ENCODE results near the gene ACYP1. TPM values are rescaled to one million over a fixed set of nuclear protein-coding genes. Genes with fewer than 3 reads are reported as not detected.

ACYP1 gene
- total RNA-seq, 1 donor from 2014 or later, result 9.1 TPM

DNA sequence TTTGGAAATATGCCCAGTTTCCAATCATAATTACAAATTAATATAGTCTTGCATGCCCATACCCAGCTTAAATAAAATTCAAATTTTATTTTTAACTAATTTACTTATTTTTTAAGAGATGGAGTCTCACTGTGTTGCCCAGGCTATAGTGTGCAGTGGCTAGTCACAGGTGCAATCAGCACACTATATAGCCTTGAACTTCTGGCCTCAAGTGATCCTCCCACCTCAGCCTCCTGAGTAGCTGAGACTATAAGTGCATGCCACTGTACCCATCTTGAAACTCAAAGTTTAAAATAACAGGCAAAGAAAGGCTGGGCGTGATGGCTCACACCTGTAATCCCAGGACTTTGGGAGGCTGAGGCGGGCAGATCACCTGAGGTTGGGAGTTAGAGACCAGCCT lies 22.9 kb downstream of the ACYP1 start:
- no peak for DNase-seq (ENCODE audit: low spot score)

DNA sequence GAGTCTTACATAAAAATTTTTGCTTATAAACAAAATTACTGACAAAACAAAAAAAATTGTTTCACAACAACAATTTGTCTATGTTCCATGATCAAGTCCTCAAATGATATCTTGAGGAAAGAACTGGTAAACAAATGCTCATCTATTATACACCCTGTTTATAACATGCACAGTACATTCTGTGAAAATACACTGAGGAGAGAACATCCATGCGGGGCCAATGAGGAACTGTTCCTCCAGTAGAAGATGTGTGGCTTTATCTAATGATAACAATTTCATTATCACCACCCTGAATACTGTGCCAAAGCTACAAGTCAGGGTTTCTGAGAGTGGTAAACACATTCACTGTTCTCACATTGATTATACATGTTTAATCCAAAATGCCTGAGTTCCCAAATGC lies 23.3 kb downstream of the ACYP1 start:
- DNase-seq (ENCODE audit: low spot score), result no peak

DNA sequence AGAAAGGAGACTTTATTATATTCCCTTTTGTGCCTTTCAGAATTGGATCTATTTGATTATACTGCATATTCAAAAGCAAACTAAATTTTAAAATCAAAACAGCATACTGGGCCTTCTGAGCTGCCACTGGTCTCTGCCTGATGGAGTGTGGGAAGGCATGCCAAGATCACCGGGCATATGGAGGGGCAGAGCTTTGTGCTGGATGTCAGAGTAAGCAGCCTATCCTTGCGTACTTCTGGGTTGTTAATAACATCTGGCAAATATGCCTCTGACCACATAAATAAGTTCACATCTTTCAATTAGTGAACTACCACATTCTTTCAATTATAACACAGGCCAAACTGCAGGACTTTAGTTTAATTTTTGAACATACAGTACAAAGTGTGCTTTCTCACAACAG lies 30.9 kb downstream of the ACYP1 start:
- DNase-seq (ENCODE audit: low spot score), result no peak

DNA sequence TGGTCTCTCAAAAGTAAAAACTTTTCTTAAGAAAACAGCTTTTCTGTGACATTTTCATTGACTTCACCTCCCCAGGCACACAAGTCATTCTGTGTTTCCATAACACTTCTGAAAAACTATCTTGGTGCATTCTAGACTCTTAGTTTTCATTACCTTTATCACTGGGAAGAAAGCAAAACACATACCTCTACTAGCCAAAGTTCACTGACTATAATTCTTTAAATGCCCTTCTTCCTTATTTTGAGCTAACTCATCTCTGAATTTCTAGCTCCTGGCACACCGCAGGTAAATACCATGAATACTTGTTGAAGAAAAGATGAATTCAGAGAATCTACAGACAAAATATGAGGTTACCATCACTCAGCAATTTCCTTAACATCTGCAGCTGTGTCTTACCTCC lies 33.7 kb downstream of the ACYP1 start:
- DNase-seq (ENCODE audit: low spot score), result no peak

DNA sequence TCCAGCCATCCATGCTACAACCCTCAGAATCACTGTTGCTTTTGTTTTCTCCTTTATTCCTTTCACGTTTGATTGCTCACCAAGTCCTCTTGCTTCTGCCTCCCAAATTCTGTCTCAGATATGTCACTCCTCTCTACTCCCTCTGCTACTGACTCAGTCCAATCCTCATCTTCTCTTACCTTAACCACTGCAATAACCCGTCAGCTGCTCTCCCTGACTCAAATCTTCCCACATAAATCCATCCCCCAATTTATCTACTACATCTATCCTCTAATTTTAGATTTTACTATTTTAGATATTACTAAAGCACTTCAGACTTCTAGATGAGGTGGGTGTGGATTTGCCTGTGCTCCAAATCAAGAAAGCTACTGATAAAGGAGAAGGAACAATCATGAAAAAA lies 37.9 kb downstream of the ACYP1 start:
- no peak for DNase-seq (ENCODE audit: low spot score)

DNA sequence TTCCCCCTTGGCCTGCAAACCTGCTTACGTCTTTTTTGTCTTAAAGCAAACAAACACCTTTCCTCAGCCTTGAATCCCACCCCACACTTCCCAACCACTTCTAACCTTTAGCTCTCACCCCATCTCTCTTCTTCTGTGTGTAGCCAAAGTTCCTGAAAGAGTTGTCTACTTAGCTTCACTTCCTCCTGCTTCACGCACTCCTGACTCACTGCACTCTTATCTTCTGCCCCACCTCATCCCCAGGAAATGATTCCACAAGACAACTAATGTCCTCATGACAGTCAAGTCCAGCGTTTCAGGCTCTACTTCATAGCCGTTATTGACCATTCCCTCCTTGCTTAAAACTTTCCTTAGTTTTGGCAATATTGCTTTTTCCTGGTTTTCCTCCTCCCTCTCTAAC lies 38.7 kb downstream of the ACYP1 start:
- DNase-seq (ENCODE audit: low spot score), result no peak

DNA sequence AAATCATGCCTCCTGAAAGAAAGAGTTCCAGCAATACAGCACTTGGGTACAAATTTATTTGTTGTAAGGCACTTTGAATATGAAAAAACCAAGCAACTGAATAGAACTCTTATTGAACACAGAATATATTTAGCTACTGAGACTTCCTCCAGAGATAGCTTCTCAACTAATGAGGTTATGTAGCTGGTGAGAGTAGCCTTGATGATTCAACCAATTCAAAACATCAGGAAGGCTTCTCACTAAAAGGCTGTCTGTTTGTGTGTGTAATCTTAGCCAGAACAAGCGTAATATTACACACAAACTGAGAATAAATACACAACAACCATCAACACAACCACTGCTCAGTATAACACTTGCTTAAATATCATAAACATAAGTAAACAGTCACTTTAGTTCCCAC lies 40.7 kb downstream of the ACYP1 start:
- DNase-seq (ENCODE audit: low spot score), result no peak

DNA sequence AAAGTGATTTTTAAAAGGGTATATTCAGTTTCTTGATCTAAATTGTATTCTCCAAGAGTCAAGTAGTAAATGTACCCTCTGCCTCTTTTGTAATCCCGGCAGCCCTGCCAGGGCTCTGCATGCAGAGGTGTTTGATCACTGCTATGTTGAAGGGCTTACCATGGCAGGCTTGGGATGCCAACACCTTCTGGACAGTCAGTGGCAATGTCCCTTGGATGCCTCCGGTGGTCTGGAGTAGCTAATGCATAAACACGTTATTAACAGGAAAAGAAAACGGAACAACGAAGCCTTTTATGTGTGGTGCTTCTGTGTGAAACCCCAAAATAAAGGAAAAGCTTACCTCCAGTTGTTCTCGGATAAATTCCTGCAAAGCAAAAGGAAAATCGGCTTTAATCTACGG lies 41.2 kb downstream of the ACYP1 start:
- no peak for DNase-seq (ENCODE audit: low spot score)

DNA sequence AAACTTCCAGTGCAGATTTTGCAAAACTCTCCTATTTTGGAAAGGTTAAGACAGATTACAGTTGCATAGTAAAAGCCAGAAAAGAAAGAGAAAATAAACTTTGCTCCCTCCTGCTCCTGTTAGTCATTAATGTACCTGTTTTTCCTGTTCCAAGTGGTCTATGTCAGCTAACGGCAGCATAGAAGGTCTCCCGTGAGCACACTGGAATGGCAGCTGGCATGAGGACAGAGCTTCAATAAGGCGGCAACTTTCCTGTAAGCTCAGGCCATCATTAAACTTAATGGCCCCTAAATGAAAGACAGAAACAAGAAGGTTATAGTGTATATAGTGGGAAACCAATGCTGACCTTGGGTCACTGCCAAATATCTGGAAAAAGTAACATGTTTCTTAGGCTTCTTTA lies 45.1 kb downstream of the ACYP1 start:
- no peak for DNase-seq (ENCODE audit: low spot score)

DNA sequence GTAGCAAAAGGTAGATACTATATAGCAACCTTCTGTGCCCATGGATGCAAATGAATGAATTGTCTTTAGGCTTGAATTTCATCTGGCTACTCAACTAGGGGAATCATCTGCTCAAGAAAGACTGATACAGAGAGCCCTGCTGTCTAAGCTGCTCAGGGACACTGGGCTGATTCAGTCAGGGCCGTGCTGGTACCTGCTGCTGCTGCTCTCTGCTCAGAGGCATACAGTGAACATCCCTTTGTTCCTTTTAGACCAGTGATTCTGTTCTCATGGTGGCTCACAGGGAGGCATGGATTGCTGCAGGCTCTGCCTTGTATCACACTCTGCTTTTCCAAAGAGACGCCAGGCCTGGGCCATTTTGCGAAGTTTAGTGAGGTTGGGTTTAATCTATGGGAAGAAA lies 47.0 kb downstream of the ACYP1 start:
- no peak for DNase-seq (ENCODE audit: low spot score)

DNA sequence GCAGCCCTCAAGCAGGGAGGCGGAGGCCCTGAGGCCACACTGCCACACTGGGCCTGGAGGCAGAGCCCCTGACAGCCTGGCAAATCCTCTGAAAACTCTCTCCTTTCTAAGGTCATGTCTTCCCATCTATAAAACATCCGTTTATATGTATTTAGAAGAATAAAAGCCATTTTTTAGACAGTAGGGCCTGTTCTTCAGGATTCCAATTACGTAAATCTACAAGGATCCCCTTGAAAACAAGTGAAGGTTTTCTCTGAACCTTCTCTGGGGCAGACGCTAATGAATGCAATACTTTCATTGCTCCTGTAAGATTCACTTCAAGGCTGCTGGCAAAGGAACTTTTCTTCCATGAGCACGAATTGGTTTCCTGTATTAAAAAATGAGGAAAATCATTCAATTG lies 48.3 kb downstream of the ACYP1 start:
- no peak for DNase-seq (ENCODE audit: low spot score)

DNA sequence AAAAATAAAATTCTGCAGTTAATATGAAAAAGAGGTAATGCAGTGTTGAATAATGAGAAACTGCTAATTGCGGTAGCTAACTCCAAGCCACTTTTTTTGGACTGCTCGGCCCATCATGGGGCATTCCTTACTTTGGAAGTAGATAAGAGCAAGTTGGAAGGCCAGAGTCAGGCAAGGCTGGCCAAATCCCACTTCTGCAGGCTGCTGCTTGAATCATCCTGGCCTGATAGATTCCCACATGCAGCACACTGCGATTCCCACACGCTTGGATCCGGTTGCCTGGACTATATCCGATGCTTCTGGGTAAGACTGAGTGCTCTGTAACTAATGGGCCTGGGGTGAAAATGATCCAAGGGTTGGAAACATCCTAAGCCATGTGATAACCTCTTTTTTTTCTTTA lies 50.5 kb downstream of the ACYP1 start:
- no peak for DNase-seq (ENCODE audit: low spot score)

DNA sequence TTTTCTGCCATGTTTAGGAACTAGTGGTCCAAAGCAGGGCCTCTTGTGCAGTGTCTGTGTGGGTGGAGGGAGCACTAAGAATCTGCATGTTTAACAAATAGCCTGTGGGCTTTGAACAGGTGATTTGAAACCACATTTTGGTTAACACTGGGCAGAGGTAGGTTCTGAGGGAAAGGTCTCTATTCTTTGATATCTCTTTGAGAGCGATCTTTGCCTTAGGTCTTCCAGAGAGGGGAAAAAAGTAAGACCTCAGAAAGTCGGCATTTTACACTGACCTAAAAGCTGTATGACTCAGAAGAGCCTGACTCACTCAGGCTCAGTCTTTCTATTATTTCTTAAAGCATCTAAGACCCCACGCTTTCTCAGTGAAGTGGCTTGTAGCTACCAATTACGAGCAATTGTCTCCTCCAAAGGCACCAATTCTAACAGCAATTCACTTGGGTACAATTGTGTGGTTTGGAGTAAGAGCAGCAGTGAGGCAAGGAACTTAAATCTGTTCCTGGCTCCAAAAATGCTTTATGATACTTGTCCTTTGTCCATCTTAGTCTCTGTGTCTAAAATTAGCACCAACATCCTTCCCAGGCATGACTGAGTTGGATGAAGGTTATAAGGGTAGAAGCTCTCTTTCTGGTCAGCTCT lies 52.3 kb downstream of the ACYP1 start:
- DNase-seq (ENCODE audit: low spot score), result no peak

DNA sequence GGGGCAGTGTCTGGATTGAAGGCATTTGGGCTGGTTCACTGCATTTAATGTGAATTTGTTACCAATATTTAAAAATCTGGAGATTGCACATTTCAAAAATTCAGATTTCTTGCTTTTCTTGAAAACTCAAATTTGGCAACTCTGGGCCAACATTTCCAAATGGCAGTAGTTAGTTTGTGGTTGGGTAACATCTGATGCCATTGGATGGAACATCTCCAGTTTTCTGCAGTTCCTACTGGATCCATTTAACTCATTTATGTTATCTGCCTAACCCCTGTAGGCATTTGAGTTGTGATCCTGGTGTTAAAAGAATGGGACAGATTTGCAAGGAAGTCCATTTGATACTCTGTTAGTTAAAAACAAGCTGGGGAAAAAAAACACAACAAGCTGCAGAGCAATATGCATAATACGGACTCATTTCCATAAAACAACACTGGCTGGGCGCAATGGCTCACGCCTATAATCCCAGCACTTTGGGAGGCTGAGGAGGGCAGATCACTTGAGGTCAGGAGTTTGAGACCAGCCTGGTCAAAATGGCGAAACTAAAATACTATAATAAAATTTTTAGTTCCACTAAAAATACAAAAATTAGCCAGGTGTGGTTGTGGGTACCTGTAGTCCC lies 53.2 kb downstream of the ACYP1 start:
- no peak for DNase-seq (ENCODE audit: low spot score)

DNA sequence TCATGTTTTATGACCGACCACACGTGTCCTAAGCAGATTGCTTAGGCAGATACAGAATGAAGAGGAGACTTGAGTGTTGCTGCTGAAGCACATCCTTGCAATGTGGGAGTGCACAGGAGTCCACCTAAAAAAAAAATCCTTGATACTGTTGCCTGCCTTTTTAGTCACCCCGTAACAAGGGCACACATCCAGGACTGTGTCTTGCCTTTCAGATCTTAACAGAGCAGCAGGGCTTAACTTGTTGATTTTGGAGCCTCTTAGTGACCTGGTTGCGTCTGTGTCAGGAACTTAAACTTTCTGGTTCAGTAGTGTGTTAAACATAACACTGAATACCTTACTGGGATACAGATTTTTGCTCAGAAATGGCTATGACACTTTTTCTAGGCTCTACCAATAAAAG lies 54.6 kb downstream of the ACYP1 start:
- DNase-seq (ENCODE audit: low spot score), result no peak

DNA sequence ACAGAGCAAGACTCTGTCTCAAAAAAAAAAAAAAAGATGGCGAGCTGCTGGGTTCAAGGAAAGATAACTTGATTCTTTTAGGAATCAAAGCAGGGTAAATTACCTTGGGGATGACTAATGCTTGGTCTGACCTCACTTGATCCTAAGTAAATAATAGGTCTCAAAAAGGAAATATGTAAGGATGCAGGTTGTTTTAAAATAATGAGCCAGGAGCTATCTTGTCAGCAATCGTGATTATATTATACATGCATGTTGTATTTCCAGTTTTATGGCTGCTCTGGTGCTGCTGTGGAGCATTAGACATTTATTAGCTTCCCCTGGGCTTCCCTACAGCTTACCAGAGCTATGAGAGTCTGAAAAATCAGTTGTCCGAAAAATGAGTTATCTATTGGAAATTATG lies 58.5 kb downstream of the ACYP1 start:
- DNase-seq (ENCODE audit: low spot score), result no peak

DNA sequence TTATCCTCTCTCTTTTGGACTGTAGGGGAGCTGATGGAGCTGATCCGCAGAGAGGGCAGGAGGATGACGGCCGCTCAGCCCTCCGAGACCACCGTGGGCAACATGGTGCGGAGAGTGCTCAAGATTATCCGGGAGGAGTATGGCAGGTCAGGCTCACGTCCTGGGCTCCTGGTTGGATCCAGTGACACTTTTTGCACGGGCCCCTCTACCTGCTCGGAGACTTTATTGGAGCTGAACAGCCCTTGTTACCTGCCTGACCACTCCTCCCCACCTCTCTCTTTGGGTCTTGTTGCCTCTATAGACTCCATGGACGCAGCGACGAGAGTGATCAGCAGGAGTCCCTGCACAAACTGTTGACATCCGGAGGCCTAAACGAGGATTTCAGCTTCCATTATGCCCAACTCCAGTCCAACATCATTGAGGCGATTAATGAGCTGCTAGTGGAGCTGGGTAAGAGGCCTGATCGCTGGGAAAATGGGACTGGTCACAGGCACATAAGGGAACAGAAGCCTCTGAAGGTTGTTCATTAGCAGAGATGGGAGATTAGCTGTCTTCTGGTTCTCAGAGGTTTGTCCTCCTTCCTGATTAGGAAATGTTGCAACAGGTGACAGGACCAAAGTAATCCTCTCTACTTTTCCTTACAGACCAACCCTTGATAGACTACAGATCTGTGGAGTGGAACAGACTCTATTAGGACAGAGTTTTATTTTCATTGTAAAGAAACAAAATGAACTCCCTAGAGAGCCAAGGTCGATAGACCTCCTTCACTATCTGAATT lies 60.4 kb downstream of the ACYP1 start:
- DNase-seq (ENCODE audit: low spot score), result no peak

Other genes with a start within 250 kb of the ACYP1 start
- not detected for gene PROX2, start 187.9 kb downstream of the ACYP1 start, total RNA-seq
- 143 TPM for gene DLST, start 182.1 kb downstream of the ACYP1 start, total RNA-seq
- 23.6 TPM for gene RPS6KL1, start 140.8 kb downstream of the ACYP1 start, total RNA-seq
- gene PGF, start 108.4 kb downstream of the ACYP1 start, total RNA-seq, result 2.9 TPM
- gene EIF2B2, start 61.1 kb downstream of the ACYP1 start, total RNA-seq, result 33.2 TPM
- 27.9 TPM for gene MLH3, start 12.6 kb downstream of the ACYP1 start, total RNA-seq
- gene ZC2HC1C, start 5.6 kb upstream of the ACYP1 start, total RNA-seq, result 3.1 TPM
- gene NEK9, start 63.0 kb upstream of the ACYP1 start, total RNA-seq, result 105 TPM
- 330 TPM for gene TMED10, start 112.6 kb upstream of the ACYP1 start, total RNA-seq
- 1,900 TPM for gene FOS, start 214.8 kb upstream of the ACYP1 start, total RNA-seq